K562 (cell line): ENCODE measurements around the gene SHH.

Experiments used
- CTCF ChIP-seq, 3 experiments: IDR thresholded peaks in 2 of 3; conservative IDR thresholded peaks in 1 of 3; 2 replicates each; pipeline ENCODE4 v1.5.1; 2011 to 2012; ENCODE audit warnings: low read length in 3 of 3, mild to moderate bottlenecking in 3 of 3, control low read depth in 2 of 3, improper control_type of control experiment in 1 of 3, inconsistent platforms in 1 of 3, low read depth in 1 of 3, mixed read lengths in 1 of 3, moderate library complexity in 1 of 3; ENCODE audit not compliant: insufficient read depth in 2 of 3
- TBP ChIP-seq: optimal IDR thresholded peaks from 2 replicates; pipeline ENCODE3; 2011; ENCODE audit warnings: low read depth, low read length, improper control_type of control experiment

GRCh38 chr7:155808549-155809331, 3.5 kb downstream of the SHH start:
- TF ChIP-seq CTCF (IDR thresholded peaks at IDR 0.05 in 2 of 3, conservative IDR thresholded peaks at IDR 0.05 in 1 of 3; ENCODE audit: insufficient read depth in 2 of 3, low read depth in 1 of 3, low read length in 3 of 3) (no peak), TBP (no peak)
